Measurements from ENCODE around the gene SLC25A38. TPM values are rescaled to one million over a fixed set of nuclear protein-coding genes. Genes with fewer than 3 reads are reported as not detected.

SLC25A38 gene
- total and polyA plus RNA-seq, 9 of the 15 experiments (the other 6 are each of a cell fraction or from before 2014, with no cell fraction given), result 13.5 to 51.1 (median 30.6) TPM

DNA sequence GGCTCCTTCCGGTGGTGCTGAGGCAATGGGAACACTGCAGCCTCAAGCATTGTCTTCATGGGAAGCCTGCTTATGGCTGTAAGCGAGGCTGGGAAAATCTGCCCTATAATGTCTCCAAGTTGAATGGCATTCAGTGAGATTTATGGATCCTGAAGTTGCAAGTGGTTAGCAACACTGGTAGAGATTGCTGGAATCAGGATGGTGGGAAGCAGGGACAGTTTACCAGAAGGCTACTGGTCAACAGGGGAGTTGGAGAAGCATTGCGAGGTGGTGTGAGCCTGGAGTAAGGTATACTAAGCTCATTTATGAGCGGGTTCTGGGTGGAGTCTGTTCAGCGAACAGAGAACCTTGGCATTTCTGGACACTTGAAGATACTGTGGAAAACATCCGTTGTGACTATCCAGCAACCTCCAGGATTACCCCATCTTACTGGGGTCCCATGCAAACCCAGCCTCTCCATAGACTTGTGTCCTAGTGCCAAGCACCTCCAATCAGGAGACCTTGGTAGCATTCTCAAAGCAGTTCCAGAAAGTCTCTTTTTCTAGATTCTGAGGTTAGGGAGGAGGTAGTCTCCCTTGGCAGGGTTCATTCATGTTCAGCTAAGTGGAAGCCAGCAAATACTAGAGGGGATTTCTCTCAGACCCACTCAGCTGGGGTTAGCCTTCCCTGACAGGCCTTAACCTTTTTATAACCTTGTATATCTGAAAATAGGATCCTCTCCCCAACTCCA, 30.7 kb downstream of the SLC25A38 start (continued):
- TF ChIP-seq, protein P1, sequence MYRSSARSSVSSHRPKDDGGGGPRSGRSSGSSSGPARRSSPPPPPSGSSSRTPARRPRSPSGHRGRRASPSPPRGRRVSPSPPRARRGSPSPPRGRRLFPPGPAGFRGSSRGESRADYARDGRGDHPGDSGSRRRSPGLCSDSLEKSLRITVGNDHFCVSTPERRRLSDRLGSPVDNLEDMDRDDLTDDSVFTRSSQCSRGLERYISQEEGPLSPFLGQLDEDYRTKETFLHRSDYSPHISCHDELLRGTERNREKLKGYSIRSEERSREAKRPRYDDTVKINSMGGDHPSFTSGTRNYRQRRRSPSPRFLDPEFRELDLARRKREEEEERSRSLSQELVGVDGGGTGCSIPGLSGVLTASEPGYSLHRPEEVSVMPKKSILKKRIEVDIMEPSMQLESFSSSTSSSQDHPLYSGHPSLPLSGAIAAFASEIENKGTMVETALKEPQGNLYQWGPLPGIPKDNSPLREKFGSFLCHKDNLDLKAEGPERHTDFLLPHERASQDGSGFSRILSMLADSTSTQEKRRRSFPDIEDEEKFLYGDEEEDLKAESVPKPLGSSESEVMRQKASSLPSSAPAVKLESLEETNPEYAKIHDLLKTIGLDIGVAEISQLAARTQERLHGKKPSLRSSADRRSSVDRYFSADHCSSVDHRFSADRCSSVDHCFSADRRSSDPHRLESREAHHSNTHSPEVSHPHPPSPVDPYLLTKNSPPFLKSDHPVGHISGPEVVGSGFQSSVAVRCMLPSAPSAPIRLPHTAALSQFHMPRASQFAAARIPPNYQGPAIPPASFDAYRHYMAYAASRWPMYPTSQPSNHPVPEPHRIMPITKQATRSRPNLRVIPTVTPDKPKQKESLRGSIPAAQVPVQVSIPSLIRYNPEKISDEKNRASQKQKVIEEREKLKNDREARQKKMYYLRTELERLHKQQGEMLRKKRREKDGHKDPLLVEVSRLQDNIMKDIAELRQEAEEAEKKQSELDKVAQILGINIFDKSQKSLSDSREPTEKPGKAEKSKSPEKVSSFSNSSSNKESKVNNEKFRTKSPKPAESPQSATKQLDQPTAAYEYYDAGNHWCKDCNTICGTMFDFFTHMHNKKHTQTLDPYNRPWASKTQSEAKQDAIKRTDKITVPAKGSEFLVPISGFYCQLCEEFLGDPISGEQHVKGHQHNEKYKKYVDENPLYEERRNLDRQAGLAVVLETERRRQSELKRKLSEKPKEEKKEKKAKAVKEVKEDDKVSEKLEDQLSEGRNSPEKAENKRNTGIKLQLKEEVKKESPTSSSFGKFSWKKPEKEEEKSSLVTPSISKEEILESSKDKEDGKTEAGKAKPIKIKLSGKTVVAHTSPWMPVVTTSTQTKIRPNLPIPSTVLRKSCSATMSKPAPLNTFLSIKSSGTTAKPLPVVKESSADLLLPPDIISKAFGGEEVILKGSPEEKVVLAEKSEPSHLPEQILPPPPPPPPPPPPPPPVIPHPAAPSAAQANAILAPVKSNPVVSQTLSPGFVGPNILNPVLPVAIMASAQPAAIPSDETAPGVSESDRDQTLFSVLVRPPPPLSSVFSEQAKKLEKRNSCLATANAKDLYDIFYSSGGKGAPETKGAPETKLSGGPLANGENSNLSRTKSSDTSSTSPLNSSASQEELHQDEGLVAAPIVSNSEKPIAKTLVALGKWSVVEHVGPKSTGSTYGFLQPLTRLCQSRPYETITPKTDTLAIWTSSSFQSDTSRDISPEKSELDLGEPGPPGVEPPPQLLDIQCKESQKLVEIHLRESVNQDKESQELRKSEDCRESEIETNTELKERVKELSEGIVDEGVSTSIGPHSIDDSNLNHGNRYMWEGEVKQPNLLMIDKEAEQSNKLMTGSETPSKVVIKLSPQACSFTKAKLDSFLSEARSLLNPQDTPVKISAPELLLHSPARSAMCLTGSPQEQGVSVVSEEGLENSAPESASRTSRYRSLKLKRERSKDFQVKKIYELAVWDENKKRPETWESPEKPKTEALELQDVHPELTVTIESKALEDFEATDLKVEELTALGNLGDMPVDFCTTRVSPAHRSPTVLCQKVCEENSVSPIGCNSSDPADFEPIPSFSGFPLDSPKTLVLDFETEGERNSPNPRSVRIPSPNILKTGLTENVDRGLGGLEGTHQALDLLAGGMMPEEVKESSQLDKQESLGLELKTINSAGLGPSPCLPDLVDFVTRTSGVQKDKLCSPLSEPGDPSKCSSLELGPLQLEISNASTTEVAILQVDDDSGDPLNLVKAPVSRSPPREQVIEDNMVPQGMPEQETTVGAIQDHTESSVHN (IDR thresholded peaks at IDR 0.05; ENCODE audit: borderline replicate concordance in 1 of 2, low read depth in 1 of 2), result no peak
- TF ChIP-seq POLR2B (IDR thresholded peaks at IDR 0.05; ENCODE audit: low read depth, partially characterized antibody) (peak; percentile 74), POLR2H (tag; IDR thresholded peaks at IDR 0.05; ENCODE audit: low read depth) (peak; percentile 59; the same call in 1 of the 2 replicates), DACH1 (IDR thresholded peaks at IDR 0.05; ENCODE audit: partially characterized antibody) (no peak), LCOR (CRISPR knock-in tag; IDR thresholded peaks at IDR 0.05) (0 out of 2 replicates have a peak, but pooled peaks have one; percentile 8), SREBF1 (IDR thresholded peaks at IDR 0.05; ENCODE audit: borderline replicate concordance, low read depth, low read length) (no peak), MYNN (IDR thresholded peaks at IDR 0.05) (peak; percentile 24; the same call in 1 of the 2 replicates), MYNN (CRISPR knock-in tag; IDR thresholded peaks at IDR 0.05) (no peak), ZNF316 (IDR thresholded peaks at IDR 0.05) (no peak), TCF7 (IDR thresholded peaks at IDR 0.05; ENCODE audit: borderline replicate concordance) (no peak), OTX1 (CRISPR knock-in tag; IDR thresholded peaks at IDR 0.05) (peak; percentile 67; the same call in 1 of the 2 replicates), CREB1 (IDR thresholded peaks at IDR 0.05) (no peak), CREB1 (CRISPR knock-in tag; IDR thresholded peaks at IDR 0.05) (no peak), MEIS2 (IDR thresholded peaks at IDR 0.05; ENCODE audit: partially characterized antibody) (peak; percentile 23), ZNF583 (CRISPR knock-in tag; IDR thresholded peaks at IDR 0.05) (no peak), CBX3 (IDR thresholded peaks at IDR 0.05; ENCODE audit: borderline replicate concordance in 1 of 2, low read length in 2 of 2) (peak in 1 of 2 experiments; percentile 25; a peak in 1 of 3 replicates), RBM15 (IDR thresholded peaks at IDR 0.05; ENCODE audit: insufficient read depth, low read length) (no peak), ZNF551 (CRISPR knock-in tag; IDR thresholded peaks at IDR 0.05) (0 out of 2 replicates have a peak, but pooled peaks have one; percentile 75)
- TF ChIP-seq, protein P2, sequence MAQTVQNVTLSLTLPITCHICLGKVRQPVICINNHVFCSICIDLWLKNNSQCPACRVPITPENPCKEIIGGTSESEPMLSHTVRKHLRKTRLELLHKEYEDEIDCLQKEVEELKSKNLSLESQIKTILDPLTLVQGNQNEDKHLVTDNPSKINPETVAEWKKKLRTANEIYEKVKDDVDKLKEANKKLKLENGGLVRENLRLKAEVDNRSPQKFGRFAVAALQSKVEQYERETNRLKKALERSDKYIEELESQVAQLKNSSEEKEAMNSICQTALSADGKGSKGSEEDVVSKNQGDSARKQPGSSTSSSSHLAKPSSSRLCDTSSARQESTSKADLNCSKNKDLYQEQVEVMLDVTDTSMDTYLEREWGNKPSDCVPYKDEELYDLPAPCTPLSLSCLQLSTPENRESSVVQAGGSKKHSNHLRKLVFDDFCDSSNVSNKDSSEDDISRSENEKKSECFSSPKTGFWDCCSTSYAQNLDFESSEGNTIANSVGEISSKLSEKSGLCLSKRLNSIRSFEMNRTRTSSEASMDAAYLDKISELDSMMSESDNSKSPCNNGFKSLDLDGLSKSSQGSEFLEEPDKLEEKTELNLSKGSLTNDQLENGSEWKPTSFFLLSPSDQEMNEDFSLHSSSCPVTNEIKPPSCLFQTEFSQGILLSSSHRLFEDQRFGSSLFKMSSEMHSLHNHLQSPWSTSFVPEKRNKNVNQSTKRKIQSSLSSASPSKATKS (CRISPR knock-in tag; IDR thresholded peaks at IDR 0.05), result no peak

All from K562 (cell line).